HT1080 (cell line): Measurements from ENCODE around the gene ERBB4. TPM values are rescaled to one million over a fixed set of nuclear protein-coding genes. Genes with fewer than 3 reads are reported as not detected.

ENCODE experiments used
- DNase-seq: peaks from one replicate; pipeline ENCODE4 v3.0.0-alpha.2; 2015; ENCODE audit warnings: low read depth
- total RNA-seq: library from RNA; depleted of rRNA; stranded (reverse); fragments of >200 nt; shearing (Covaris generic); gene quantifications from 2 replicates; pipeline ENCODE4 v1.2.3, GENCODE V29; 2014

ERBB4 gene
- total RNA-seq, 1 experiment from 2014 or later: 0.02 TPM

DNA sequence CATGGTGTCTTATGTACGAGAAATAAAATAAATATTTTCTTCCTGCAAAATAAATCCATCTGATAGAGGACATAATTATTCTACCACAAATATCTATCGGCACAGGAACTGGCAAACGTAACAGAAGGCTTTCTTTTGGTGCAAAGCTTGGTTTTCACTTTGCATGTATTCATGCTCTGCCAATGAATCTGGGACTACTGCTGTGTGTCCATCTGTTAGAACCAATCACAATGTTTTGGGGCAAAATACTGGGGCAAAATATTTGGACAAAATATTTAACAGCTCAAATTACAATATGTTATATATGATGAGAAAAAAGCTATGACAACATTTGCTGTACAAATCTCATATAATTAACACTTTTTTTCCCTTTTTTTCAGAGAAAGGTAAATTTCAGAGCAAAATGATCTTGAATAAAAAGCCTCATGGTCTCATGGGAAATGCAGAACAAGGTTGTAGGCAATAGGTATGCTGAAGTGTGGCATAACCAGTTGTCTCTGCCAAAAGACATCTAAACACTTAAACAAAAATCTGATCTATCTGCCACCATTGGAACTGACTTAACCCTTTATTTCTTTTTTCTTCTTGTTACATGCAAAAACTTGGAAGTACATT is 1059.0 kb downstream of the ERBB4 start:
- no peak for DNase-seq

DNA sequence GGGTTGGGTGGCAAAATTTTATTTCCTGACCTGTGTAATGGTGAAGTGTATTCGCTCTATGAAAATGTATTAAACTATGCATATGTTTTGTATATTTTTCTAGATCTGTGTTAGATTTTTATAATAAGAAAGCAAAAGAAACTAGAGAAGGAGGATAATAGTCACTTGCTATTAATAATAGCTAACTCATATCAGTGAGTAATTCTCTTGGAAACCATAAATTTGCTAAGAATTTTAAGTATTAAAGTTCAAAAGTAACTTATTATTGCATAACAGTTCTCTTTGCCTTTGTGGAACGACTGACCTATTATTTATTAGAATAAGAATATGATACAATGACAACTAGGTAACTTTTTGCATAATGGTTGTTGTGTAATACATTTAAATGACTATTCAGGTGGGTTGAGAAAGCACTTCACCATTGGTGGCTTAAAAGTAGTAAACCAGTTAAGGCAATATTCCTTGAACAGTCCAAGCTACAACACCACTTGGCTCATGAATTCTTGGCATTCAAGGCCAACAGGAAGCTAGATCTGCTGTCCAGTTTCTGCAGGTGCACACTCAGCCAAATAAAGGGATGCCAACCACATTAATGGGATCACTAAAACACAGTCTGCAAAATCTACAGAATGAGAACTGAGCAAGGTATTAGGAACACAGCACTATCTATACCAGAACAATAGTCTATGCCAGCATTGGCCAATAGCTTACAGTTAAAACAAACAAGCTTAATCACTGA is 1060.9 kb downstream of the ERBB4 start:
- no peak for DNase-seq

DNA sequence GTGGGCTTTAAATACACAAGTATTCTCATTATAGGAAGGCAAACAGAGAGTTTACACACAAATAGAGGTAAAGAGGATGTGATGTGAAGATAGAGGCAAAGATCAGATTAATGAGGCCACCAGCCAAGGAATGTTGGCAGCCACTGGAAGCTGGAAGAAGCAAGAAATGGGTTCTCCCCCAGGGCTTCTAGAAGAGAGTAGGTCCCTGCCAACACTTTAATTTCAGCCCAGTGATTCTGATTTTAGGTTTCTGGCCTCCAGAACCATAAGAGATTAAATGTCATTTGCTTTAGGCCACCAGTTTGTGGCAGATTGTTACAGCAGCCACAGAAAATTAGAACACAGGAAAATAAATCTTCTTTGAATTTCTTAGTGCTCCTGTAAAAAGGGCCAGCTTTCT is 1065.5 kb downstream of the ERBB4 start:
- DNase-seq: no peak

DNA sequence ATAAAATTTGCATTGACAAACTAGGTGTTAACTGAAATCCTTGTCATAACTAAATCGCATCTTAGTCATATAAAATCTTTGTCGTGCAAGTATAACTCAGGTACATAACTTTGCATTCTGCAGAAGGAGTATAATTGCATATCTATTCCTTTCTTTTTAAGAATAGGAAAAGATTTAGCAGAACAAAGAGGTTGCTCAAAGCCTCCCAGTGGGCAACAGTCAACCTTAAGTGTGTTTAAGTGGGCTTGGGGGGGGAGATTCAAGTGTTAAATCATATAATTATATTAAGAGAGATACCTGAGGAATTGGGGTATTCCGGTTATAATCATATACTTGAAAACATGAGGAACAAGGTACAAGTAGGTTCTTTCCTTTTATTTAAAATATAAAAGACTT is 1068.9 kb downstream of the ERBB4 start:
- no peak for DNase-seq

DNA sequence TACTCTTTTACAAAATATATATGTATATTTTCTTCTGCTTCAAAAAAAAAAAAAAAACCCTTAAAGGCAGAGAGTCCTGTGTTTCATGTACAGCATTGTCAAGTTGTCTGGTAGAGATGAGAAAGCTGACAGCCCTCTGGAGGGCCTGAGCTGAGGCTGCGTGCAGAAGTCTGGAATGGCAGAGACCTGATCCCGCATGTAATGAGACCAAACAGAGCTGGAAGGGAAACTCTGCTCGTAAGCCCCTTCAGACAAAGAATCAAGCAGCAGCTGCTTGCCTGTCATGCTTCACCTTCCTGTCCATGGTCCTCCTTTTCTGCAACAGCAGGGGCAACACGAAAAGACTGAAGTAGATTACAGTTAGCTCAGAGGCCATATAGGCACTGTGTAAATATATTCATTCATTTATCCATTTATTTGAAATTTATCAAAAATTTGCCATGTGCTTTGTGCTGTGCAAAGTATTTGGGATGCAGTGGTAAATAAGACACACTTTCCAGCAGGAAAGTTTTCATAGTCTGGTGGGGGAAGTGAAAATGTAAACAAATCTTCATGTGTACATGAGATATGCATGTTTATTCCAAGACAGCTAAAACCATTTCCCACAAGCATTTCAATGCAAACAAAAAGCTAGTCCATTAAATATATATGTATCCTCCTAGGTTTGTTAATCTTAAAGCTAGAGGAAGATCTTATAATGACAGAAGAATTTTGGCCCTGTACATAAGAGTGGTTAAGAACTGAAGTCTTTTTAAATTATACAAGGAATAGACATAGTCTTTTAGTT is 1069.5 kb downstream of the ERBB4 start:
- no peak for DNase-seq

DNA sequence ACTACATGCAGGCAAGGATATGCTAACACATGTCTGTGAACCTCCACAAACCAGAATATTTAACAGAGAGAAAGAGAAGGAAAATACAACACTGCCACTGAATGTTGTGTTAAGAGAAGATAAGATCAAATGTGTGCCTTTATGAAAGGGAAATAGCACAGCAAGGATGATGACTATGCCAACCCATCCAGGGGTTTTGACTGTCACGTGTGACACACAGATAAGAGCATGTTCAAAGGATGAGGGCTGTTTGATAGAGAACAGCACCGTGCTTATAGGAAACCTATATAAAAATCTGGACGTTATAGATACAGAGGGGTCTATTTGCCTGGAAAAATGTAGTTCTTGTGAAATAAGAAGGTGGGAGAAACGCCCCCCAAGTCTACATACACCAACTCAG is 1070.4 kb downstream of the ERBB4 start:
- DNase-seq: no peak

DNA sequence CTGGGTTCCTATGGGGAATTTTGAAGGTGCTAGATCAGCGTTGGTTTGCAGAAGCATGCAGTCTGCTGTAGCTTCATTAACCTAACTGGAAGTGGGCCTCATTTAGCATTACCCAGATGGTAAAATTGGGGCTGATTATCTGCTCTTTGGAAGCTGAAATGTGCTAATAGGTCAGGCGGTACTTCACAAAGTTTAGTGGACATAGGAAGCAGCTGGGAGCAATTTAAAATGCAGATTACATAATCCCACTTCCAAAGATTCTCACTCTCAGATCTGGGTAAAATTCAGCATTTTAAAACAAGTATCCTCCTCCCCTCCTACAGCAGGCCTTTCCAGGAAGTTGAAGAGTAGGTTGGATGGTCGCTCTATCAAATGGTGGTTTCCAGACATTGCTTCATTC is 1075.2 kb downstream of the ERBB4 start:
- DNase-seq: no peak

DNA sequence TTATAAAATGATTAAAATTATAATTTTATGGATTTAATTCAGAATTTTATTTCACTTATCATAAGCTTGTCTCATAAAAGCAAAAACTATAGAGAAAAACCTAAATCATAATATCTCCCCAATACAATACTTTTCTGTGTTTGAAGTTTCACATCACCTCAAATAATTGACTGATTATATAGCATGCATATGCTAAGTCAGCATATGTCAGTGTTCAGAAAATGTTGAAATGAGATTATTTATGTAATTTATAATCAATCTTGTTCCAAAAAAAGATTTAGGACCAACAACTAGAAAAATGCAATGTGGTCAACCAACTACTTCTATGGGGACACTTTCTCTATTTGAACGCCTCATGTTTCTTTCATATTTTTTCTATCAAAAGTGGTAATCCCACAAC is 1079.6 kb downstream of the ERBB4 start:
- no peak for DNase-seq

DNA sequence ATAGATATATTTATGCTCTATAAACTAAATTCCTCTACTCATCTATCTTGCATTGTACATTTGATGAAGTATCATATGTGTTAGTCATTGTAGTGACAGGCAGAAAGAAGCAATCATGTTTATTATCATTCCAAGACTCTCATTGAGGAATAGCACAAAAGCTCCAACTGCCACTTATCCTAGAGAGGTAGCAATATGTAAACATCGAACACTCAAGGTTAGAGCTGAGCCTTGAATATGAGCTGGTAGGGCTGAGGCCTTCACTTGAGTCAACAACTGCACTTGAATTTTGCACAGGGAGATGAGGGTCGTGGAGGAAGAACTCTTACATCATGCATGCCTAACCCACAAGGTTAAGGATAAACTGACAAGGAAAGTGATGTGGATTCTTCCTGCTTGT is 1081.3 kb downstream of the ERBB4 start:
- no peak for DNase-seq

DNA sequence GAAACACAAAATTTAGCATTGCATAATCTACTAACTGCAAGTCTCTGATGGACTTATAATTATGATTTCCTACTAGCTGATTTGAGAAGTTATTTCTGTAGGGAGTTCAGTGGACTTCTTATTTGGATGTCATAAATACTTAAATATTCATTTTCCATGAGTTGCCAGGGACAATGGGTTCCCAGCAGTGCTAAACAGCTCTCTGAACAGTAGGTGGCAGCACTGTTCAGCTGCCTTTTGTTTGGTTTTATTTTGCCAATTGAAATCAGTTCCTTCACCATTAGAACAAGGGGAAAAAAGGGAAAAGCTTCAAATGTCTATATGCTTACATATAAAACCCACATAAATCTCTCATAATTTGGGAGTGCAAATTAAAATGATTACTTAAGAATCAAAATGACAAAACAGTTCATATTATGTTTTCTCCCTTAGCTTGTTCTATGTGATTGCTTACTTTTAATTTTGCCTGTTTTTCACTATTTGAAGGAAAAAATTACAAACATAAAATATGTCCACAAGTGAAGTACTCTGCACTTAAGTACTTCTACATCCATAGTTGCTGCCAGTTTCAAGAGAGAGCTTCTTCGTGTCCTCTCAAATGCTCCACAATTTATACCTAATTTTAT is 1083.3 kb downstream of the ERBB4 start:
- peak; percentile 52 for DNase-seq

DNA sequence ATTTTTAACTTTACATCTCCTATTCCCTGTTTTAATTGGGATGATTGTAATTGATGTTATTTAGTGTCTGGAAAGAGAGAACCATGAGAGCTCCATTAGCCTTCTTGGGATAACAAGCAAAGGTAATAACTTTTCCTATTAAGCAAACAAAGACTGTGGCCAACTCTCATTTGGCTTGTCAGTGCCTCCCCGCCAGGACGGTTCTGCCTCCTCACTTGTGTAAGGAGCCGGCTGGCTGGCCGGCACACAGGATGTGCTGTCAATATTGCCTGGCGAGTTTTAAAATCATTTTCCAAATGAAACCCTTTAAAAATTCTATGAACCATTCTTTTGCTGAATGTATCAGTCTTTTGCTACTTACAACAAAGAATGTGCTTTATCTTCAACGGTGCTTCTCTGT is 1083.9 kb downstream of the ERBB4 start:
- no peak for DNase-seq

DNA sequence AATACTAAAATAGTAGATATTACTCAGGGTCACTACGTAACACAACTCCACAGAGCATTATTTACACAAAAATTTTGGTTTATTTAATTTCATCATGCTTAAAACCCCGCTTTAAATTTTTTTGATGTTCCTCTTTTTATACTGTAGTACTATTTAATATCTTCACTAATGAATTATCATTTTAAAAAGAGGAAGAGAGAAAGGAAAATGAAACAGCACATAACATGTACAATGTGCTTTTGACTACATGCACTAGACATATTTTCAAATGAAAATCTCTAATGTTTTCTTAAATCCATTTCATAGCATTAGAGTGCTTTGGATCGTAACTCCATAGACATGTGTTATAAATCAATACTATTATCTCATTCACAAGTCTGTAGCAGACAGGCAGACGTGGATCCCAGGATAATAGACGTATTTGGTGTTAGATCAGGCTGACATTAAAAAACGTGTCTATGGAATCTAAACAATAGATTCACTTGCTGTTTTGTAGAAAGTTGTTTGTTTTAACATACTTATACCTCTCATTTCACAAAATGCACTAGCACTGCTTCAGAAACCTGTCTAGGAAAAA is 1085.2 kb downstream of the ERBB4 start:
- no peak for DNase-seq

DNA sequence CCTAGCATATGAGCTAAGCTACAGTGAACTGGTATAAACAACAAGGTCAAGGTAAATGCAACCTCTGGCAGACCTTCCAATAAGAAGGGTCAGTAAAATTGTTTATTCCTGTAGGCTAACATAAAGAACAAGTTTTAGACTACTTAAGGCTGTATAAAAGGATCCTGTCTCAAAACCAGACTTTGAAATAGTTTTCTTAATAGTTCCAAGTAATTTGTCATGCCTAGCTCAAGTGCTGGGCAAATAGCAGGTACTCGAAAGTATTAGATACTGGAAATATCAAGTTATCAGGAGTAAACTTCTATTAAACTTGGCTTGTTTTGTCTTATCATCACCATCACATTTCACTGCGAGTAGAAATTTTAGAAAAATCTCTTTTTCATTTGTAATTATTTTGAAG is 1087.0 kb downstream of the ERBB4 start:
- no peak for DNase-seq

DNA sequence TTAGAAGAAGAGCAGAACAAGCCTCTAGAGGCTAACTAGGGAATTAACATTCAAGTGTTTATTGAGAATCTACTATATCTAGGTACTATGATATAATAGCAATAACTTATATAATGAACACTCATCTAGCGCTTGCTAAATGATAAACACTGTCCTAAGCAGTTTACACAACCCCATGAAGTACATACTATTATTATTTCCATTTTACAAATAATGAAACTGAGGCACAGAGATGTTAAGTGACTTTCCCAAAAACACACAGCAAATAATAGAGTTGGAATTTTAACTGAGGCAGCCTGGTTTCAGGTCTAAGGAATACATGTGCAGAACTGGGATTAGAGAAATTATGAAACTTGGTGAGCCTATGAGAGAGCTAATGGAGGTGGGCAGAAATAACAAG is 1088.8 kb downstream of the ERBB4 start:
- DNase-seq: no peak

DNA sequence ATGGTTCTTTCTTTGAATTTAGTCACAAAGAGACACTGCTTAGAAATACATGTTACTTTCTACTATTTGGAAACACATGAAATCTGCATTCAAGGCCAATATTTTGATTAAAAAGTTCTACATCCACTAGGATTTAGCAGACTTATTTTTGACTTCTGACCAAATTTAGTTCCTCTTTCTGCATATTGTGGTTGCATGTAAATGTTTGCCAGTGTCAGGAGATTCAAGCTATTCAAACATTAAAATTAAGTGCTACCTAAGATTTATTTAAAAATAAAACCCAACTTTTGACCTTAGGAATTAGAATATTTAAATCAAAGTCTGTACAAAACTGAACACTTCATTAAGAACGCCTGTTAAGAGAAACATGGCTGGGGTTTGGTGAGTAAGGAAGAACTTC is 1091.1 kb downstream of the ERBB4 start:
- no peak for DNase-seq

DNA sequence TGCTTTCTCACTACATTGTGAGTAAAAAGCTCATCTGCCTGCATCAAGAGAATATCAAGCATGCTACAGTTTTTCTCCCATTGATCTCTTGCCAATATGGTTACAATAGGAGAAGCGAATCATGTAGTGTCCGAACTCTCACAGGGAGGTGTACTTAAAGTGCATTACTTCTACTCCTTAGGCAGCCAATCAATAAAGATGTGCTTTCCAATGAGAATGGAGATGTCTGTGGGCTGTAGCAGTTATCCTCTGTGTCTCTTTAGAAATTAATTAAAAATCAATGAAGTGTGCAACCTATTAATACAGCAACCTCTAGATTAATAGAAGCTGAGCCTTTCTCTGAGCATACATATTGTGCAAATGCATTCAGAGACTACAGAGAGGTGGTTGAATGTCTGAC is 1098.5 kb downstream of the ERBB4 start:
- DNase-seq: no peak

DNA sequence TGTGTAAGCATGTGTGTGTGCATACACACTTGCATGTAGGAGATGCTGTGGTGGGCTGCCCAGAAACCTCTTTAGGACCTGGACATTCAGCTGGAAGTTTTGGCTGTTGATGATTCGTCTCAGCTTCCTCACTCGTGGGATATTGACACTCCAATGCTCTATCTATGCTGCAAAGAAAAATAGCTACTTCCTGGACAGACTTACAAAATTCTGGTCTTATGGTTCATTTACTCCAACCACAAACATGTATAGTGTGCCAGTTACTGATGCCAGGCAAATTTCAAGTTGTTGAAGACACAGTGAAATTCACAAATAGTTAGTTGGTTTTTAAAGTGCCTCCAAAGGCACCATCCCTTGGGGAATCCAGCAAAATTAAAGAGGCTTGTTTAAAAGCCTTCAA is 1099.6 kb downstream of the ERBB4 start:
- DNase-seq: no peak

DNA sequence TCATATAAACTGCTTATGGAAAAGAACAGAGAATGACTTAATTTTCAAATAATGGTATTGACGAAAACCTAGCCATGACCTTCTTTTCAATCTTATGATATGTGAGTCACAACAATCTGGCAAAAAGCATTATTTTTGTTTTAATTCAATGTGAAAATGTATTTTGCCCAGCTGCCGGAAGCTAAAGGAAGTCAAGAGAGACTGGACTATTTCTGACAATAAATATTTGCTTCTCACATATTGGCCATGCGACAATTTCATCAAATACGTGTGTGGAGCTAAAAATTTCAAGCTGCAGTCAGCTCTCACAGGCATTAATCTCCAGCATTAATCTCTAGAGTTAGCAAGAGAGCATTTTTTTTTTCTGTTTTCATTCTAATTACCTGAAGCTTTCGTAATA is 1101.2 kb downstream of the ERBB4 start:
- no peak for DNase-seq

DNA sequence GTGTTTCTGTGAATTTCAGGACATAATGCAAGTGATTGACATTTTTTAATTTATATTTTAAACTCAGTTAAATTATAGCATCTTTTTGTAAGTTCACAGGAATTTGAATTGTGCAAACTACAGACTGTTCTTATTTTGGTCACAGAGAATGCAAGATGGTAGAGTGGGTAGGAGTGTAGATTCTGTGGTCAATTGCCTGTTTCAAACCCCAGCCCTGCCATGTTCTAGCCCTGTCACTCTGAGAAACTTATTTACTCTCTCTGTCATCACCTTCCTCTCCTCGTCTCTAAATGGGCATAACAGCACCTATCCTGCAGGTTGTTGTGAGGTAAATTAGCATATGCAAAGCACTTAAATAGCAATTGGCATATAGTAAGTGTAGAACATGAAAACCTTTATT is 1102.4 kb downstream of the ERBB4 start:
- no peak for DNase-seq

DNA sequence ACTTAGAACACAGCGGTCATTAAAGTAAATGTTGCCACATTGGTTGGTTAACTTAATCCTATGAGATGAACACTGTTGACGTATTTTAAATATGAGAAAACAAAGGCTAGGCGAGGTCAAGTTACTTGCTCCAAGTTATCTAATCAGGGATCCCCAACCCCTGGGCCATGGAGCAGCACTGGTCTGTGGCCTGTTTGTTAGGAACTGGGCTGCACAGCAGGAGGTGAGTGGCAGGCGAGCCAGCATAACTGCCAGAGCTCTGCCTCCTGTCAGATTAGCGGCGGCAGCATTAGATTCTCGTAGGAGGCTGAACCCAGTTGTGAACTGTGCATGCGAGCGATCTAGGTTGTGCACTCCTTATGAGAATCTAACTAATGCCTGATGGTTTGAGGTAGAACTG is 1103.3 kb downstream of the ERBB4 start:
- DNase-seq: no peak

DNA sequence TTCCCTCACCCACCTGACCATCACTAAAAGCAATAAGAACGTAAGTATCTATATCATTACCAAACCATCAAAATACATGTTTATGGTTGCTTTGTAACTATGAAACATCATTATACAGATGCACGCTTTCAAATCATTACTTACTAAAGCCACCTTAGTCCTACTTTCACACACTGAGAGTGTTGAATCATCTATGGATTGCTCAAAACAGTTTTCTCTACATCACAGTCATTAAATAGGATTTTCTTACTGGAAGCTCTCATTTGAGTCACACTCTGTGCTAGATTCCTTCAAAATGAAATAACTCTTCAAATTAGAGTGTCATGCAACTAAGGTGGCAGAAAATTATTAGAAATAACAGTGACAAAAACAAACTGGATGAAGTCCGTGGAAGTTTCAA is 1103.8 kb downstream of the ERBB4 start:
- no peak for DNase-seq
